Measurements from ENCODE around the gene COL2A1. TPM values are rescaled to one million over a fixed set of nuclear protein-coding genes. Genes with fewer than 3 reads are reported as not detected.

The COL2A1 gene
- total and polyA plus RNA-seq, 4 experiments from 2014 or later: not detected

DNA sequence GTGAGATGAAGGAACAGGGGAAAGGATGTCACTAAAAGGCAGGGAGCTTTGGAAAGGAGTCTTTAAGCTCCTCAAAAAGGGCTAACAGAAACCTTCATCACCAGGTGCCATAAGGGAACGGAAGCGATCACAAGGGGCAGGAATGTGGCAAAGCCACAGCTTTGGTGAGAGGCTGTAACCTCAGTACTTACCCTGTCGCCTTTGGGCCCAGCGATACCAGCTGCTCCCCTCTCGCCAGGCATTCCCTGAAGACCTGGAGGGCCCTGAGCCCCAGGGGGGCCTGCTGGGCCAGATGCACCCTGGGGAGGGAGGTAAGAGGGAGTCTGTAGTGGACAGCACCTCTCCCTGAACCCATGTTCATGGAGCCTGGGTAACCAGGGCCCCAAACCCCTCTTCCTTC, 22.0 kb downstream of the COL2A1 start:
- Mint-ChIP-seq H3K9me3 (no peaks in the 10 kb centered on the region), H3K36me3 (no peaks in the 10 kb centered on the region), H3K27me3 (no peaks in the 10 kb centered on the region), H3K4me1 (no peaks in the 10 kb centered on the region), H3K27ac (no peak overlapping the region), H3K4me3 (no peak overlapping the region)
- ChIA-PET POLR2A (ENCODE audit: partially characterized antibody) (no interaction called here), CTCF (ENCODE audit: partially characterized antibody) (no interaction called here)
- no peak overlapping the region for H3K27ac ChIP-seq (ENCODE audit: low read depth, low read length)
- H3K36me3 ChIP-seq (ENCODE audit: insufficient read depth, low read length): no peaks in the 10 kb centered on the region
- DNase-seq: no peak
- H3K9me3 ChIP-seq (ENCODE audit: control insufficient read depth in 1 of 2, low read length in 2 of 2): no peaks in the 10 kb centered on the region
- no peaks in the 10 kb centered on the region for H3K27me3 ChIP-seq (ENCODE audit: insufficient read depth, low read length)
- no peak overlapping the region for H3K4me3 ChIP-seq (ENCODE audit: low read length in 2 of 2)
- no peaks in the 10 kb centered on the region for H3K4me1 ChIP-seq (ENCODE audit: insufficient read depth, low read length)
- intact Hi-C loops (cut with micrococcal nuclease): no loop called here

DNA sequence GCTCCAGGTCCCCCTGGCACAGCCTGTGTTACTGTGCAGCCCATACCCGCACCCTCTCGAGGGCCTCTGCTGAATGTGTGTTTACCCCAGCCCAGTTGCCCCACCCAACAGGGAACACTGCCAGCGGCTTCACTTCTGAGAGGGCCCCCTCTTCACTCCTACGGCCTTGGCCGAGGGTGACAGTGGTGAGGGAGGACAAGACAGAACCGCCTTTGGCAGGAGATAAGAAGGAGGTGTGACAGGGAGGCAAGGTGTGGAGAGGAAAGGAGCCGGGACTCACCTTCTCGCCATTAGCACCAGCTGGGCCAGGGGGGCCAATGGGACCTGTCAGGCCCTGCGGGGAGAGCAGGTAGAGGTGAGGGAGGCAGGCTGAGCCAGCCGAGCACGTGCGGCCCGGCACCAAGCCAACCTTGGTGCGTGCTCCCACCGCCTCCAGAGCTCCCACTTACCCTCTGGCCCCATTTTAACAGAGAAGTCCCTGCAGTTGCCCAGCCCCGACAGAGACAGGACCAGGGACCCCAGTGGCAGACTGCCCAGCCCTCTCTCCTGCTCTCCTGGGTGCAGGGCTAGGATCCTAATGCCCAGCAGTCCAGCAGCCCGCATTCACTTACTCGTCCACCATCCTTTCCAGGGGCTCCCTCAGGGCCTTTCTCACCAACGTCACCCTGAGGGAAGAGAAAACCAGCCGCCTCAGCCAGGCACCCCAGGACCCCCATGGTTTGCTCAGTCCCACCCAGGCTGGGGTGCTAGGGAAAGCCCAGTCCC, 22.6 kb downstream of the COL2A1 start:
- POLR2A ChIA-PET (ENCODE audit: partially characterized antibody): no interaction called here
- H3K27me3 Mint-ChIP-seq: no peaks in the 10 kb centered on the region
- H3K4me3 Mint-ChIP-seq: no peak overlapping the region
- no peaks in the 10 kb centered on the region for H3K36me3 ChIP-seq (ENCODE audit: insufficient read depth, low read length)
- no peaks in the 10 kb centered on the region for H3K4me1 Mint-ChIP-seq
- H3K27ac ChIP-seq (ENCODE audit: low read depth, low read length): no peak overlapping the region
- H3K36me3 Mint-ChIP-seq: no peaks in the 10 kb centered on the region
- CTCF ChIA-PET (ENCODE audit: partially characterized antibody): no interaction called here
- H3K27ac Mint-ChIP-seq: no peak overlapping the region
- no peaks in the 10 kb centered on the region for H3K9me3 Mint-ChIP-seq
- no peaks in the 10 kb centered on the region for H3K27me3 ChIP-seq (ENCODE audit: insufficient read depth, low read length)
- H3K4me3 ChIP-seq (ENCODE audit: low read length in 2 of 2): no peak overlapping the region
- peak in 1 of 5 donors; percentile 37 for DNase-seq
- intact Hi-C loops (cut with micrococcal nuclease): no loop called here
- H3K9me3 ChIP-seq (ENCODE audit: control insufficient read depth in 1 of 2, low read length in 2 of 2): no peaks in the 10 kb centered on the region
- no peaks in the 10 kb centered on the region for H3K4me1 ChIP-seq (ENCODE audit: insufficient read depth, low read length)

DNA sequence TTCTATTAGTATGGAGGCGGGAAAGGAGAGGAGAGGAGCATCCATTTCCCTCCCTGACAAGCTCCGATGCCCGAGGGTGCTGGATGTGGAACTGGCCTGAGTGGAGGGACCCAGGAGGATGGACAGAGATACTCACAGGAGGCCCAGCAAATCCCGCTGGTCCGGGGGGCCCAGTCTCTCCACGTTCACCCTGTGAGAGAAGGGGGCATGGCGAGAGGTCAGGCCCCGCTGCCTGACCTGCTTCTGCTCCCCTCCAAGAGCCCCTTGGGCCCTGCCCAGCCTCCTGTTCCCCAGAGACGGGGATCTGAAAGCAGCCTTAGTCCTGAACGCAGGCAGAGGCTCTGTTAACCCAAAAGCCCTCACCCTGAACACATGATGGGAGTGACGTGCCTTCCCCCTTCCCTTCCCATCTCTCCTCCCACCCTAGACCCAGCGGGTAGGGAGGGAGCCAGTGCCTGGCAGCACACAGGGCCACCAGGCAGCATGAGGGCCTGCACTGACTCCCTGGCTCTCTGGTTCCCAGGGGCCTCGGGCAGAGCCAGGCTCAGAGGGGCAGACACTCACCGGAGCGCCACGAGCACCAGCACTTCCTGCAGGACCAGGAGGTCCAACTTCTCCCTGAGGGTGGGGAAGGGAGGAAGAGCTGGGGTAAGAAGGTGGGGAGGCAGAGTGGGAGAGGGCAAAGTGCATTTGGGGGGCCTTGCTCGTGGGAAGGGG, 23.3 kb downstream of the COL2A1 start:
- no peaks in the 10 kb centered on the region for H3K27me3 Mint-ChIP-seq
- H3K4me1 Mint-ChIP-seq: no peaks in the 10 kb centered on the region
- intact Hi-C loops (cut with micrococcal nuclease): no loop called here
- no peaks in the 10 kb centered on the region for H3K36me3 ChIP-seq (ENCODE audit: insufficient read depth, low read length)
- no peak overlapping the region for H3K27ac Mint-ChIP-seq
- ChIA-PET POLR2A (ENCODE audit: partially characterized antibody) (no interaction called here), CTCF (ENCODE audit: partially characterized antibody) (no interaction called here)
- no peak overlapping the region for H3K27ac ChIP-seq (ENCODE audit: low read depth, low read length)
- H3K4me3 Mint-ChIP-seq: no peak overlapping the region
- H3K36me3 Mint-ChIP-seq: no peaks in the 10 kb centered on the region
- no peaks in the 10 kb centered on the region for H3K9me3 Mint-ChIP-seq
- H3K4me3 ChIP-seq (ENCODE audit: low read length in 2 of 2): no peak overlapping the region
- no peaks in the 10 kb centered on the region for H3K27me3 ChIP-seq (ENCODE audit: insufficient read depth, low read length)
- H3K4me1 ChIP-seq (ENCODE audit: insufficient read depth, low read length): no peaks in the 10 kb centered on the region
- DNase-seq: no peak
- H3K9me3 ChIP-seq (ENCODE audit: control insufficient read depth in 1 of 2, low read length in 2 of 2): no peaks in the 10 kb centered on the region

DNA sequence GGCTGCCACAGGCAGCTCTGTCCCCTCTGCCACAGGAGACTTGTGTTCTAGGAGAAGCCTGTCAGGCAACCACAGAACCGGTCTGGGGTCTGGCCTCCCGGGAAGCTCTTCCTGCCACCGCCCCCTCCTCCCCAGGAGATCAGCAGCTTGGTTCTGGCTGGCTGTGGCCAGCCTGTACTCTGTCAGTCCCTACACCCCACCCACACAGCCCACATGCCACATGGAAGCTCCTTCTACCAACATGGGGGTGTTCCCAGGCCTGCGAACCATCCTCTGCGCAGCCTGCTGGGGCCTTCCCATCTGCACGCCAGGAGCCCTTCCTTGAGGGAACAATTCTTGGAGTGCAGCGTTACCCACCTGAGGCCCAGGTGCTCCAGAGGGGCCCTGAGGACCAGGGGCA, 24.1 kb downstream of the COL2A1 start:
- CTCF ChIA-PET (ENCODE audit: partially characterized antibody): interaction anchor here (2.2 kb wide), 1 partner anchor 17 kb away, joined by 6 read pairs; the partner anchor contains the start of gene TMEM106C

DNA sequence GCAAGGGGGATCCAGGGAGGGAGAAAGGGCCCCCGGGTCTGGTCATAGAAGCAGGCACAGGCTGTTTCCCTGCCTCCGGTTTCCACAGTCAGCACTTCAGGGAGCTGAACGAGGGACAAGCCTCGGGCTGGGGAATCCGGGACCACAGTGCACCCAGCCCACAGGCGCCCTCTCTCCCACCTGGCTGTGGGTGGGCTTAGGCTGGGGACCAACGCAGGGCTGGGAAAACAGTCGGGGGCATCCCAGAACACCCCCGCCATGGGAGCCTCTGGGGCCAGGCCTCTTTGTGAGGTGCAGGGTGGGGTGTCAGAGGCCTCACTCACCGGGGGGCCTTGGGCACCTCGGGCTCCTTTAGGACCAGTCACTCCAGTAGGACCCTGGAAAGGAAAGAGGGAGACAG, 24.6 kb downstream of the COL2A1 start:
- Histone ChIP-seq H3K4me1 (ENCODE audit: insufficient read depth, low read length) (no peaks in the 10 kb centered on the region), H3K36me3 (ENCODE audit: insufficient read depth, low read length) (no peaks in the 10 kb centered on the region), H3K27ac (ENCODE audit: low read depth, low read length) (no peak overlapping the region), H3K4me3 (ENCODE audit: low read length in 2 of 2) (no peak overlapping the region), H3K9me3 (ENCODE audit: control insufficient read depth in 1 of 2, low read length in 2 of 2) (no peaks in the 10 kb centered on the region), H3K27me3 (ENCODE audit: insufficient read depth, low read length) (no peaks in the 10 kb centered on the region)
- ChIA-PET CTCF (ENCODE audit: partially characterized antibody) (interaction anchor here (2.2 kb wide), 1 partner anchor 16 kb away, joined by 6 read pairs; the partner anchor contains the start of gene TMEM106C), POLR2A (ENCODE audit: partially characterized antibody) (no interaction called here)
- H3K36me3 Mint-ChIP-seq: no peaks in the 10 kb centered on the region
- intact Hi-C loops (cut with micrococcal nuclease): no loop called here
- no peaks in the 10 kb centered on the region for H3K9me3 Mint-ChIP-seq
- no peak overlapping the region for H3K27ac Mint-ChIP-seq
- H3K4me1 Mint-ChIP-seq: no peaks in the 10 kb centered on the region
- no peaks in the 10 kb centered on the region for H3K27me3 Mint-ChIP-seq
- DNase-seq: no peak
- H3K4me3 Mint-ChIP-seq: no peak overlapping the region

More for the DNA sequence above, 24.1 kb downstream of the COL2A1 start:
- H3K9me3 Mint-ChIP-seq: no peaks in the 10 kb centered on the region
- peak overlapping the region in 1 of 7 donors; percentile 22 for H3K27ac Mint-ChIP-seq
- Histone ChIP-seq H3K27me3 (ENCODE audit: insufficient read depth, low read length) (no peaks in the 10 kb centered on the region), H3K27ac (ENCODE audit: low read depth, low read length) (no peak overlapping the region), H3K9me3 (ENCODE audit: control insufficient read depth in 1 of 2, low read length in 2 of 2) (no peaks in the 10 kb centered on the region), H3K36me3 (ENCODE audit: insufficient read depth, low read length) (no peaks in the 10 kb centered on the region), H3K4me1 (ENCODE audit: insufficient read depth, low read length) (no peaks in the 10 kb centered on the region), H3K4me3 (ENCODE audit: low read length in 2 of 2) (no peak overlapping the region)
- H3K27me3 Mint-ChIP-seq: no peaks in the 10 kb centered on the region
- H3K4me1 Mint-ChIP-seq: no peaks in the 10 kb centered on the region
- intact Hi-C loops (cut with micrococcal nuclease): no loop called here
- no peak for DNase-seq
- no peak overlapping the region for H3K4me3 Mint-ChIP-seq
- POLR2A ChIA-PET (ENCODE audit: partially characterized antibody): no interaction called here
- no peaks in the 10 kb centered on the region for H3K36me3 Mint-ChIP-seq

DNA sequence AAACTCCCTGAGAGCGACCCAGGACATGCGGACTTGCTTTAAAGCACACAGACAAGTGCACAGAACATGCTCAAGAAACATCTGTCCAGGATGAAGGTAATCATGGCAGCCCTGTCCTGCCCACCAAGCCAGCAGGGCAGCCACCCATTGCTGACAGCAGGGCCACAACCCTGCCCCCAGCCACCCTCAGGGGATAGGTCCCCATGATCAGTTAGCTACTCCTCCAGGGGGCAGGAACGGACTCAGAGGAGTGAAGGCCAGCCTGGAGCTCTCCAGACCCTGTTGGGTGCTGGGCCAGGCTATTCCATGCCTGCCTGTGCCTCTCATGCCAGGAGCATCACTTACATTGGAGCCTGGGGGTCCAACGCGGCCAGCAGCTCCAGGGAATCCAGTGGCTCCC, 25.1 kb downstream of the COL2A1 start:
- Mint-ChIP-seq H3K4me3 (no peak overlapping the region), H3K27ac (peak overlapping the region in 1 of 7 donors; percentile 36), H3K36me3 (no peaks in the 10 kb centered on the region), H3K27me3 (no peaks in the 10 kb centered on the region), H3K9me3 (no peaks in the 10 kb centered on the region), H3K4me1 (no peaks in the 10 kb centered on the region)
- CTCF ChIA-PET (ENCODE audit: partially characterized antibody): interaction anchor here (2.2 kb wide), 1 partner anchor 16 kb away, joined by 6 read pairs; the partner anchor contains the start of gene TMEM106C
- no peaks in the 10 kb centered on the region for H3K27me3 ChIP-seq (ENCODE audit: insufficient read depth, low read length)
- intact Hi-C loops (cut with micrococcal nuclease): no loop called here
- H3K9me3 ChIP-seq (ENCODE audit: control insufficient read depth in 1 of 2, low read length in 2 of 2): no peaks in the 10 kb centered on the region
- DNase-seq: no peak
- POLR2A ChIA-PET (ENCODE audit: partially characterized antibody): no interaction called here
- H3K27ac ChIP-seq (ENCODE audit: low read depth, low read length): no peak overlapping the region
- no peaks in the 10 kb centered on the region for H3K36me3 ChIP-seq (ENCODE audit: insufficient read depth, low read length)
- no peak overlapping the region for H3K4me3 ChIP-seq (ENCODE audit: low read length in 2 of 2)
- H3K4me1 ChIP-seq (ENCODE audit: insufficient read depth, low read length): no peaks in the 10 kb centered on the region

DNA sequence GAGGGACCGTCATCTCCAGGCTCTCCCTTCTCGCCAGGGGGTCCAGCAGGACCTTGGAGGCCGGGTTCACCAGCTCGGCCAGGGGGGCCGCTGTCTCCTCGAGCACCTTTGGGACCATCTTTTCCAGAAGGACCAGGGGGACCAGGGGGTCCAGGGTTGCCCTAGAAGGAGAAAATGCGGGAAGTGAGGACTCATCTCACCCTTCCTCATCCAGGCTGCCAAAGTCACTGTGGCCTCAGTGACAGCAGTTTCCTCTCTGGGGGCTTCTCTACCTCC, 25.7 kb downstream of the COL2A1 start:
- no peak for DNase-seq
- no peak overlapping the region for H3K4me3 Mint-ChIP-seq
- no peak overlapping the region for H3K4me3 ChIP-seq (ENCODE audit: low read length in 2 of 2)
- CTCF ChIA-PET (ENCODE audit: partially characterized antibody): interaction anchor here (2.2 kb wide), 1 partner anchor 15 kb away, joined by 6 read pairs; the partner anchor contains the start of gene TMEM106C
- no peak overlapping the region for H3K27ac Mint-ChIP-seq
- H3K27ac ChIP-seq (ENCODE audit: low read depth, low read length): no peak overlapping the region
- no peaks in the 10 kb centered on the region for H3K9me3 Mint-ChIP-seq
- POLR2A ChIA-PET (ENCODE audit: partially characterized antibody): no interaction called here
- no peaks in the 10 kb centered on the region for H3K27me3 Mint-ChIP-seq
- H3K36me3 ChIP-seq (ENCODE audit: insufficient read depth, low read length): no peaks in the 10 kb centered on the region
- no peaks in the 10 kb centered on the region for H3K9me3 ChIP-seq (ENCODE audit: control insufficient read depth in 1 of 2, low read length in 2 of 2)
- intact Hi-C loops (cut with micrococcal nuclease): no loop called here
- H3K36me3 Mint-ChIP-seq: no peaks in the 10 kb centered on the region
- no peaks in the 10 kb centered on the region for H3K4me1 ChIP-seq (ENCODE audit: insufficient read depth, low read length)
- no peaks in the 10 kb centered on the region for H3K27me3 ChIP-seq (ENCODE audit: insufficient read depth, low read length)
- no peaks in the 10 kb centered on the region for H3K4me1 Mint-ChIP-seq
